ENCODE results near the gene USP17L22.
"Not testable (repeated sequence)": the region's sequence is repeated elsewhere in the genome, so short reads cannot be mapped to it uniquely, and the experiment has no call there.

The USP17L22 gene

GRCh38 chr4:9267319-9267718, at the start of gene USP17L22:
Gene USP17L22, plus strand, starts transcription at chr4:9267619. Its CDS starts 0 bp downstream, at chr4:9267619.
- not testable (repeated sequence) for DNase-seq

GRCh38 chr4:9219852-9220251, 47.6 kb upstream of the USP17L22 start, which contains the start of gene USP17L12:
Gene USP17L12, plus strand, starts transcription at chr4:9220152. Its CDS starts 0 bp downstream, at chr4:9220152.
- not testable (repeated sequence) for DNase-seq

- DNase-seq = not testable (repeated sequence)
Measured at GRCh38 chr4:9224596-9224995, 42.8 kb upstream of the USP17L22 start, which contains the start of gene USP17L13. Gene USP17L13, plus strand, starts transcription at chr4:9224896. Its CDS starts 0 bp downstream, at chr4:9224896.

GRCh38 chr4:9230249-9230648, 37.2 kb upstream of the USP17L22 start:
- not testable (repeated sequence) for DNase-seq

- not testable (repeated sequence) for DNase-seq
Measured at GRCh38 chr4:9234085-9234484, 33.3 kb upstream of the USP17L22 start, which contains the start of gene USP17L15. Gene USP17L15, plus strand, starts transcription at chr4:9234385. Its CDS starts 0 bp downstream, at chr4:9234385.

- DNase-seq = peak; percentile 2
Measured at GRCh38 chr4:9238461-9238860, 29.0 kb upstream of the USP17L22 start.

GRCh38 chr4:9243579-9243978, 23.8 kb upstream of the USP17L22 start, which contains the start of gene USP17L17:
Gene USP17L17, plus strand, starts transcription at chr4:9243879. Its CDS starts 0 bp downstream, at chr4:9243879.
- not testable (repeated sequence) for DNase-seq

GRCh38 chr4:9247953-9248680, 19.3 kb upstream of the USP17L22 start, which contains the start of gene USP17L18:
Gene USP17L18, plus strand, starts transcription at chr4:9248630. Its CDS starts 0 bp downstream, at chr4:9248630.
- DNase-seq = not testable (repeated sequence)

- DNase-seq = not testable (repeated sequence)
Measured at GRCh38 chr4:9253078-9253477, 14.3 kb upstream of the USP17L22 start, which contains the start of gene USP17L19. Gene USP17L19, plus strand, starts transcription at chr4:9253378. Its CDS starts 0 bp downstream, at chr4:9253378.

GRCh38 chr4:9257824-9258223, 9.6 kb upstream of the USP17L22 start, which contains the start of gene USP17L20:
Gene USP17L20, plus strand, starts transcription at chr4:9258124. Its CDS starts 0 bp downstream, at chr4:9258124.
- not testable (repeated sequence) for DNase-seq

- not testable (repeated sequence) for DNase-seq
Measured at GRCh38 chr4:9262572-9262971, 4.8 kb upstream of the USP17L22 start, which contains the start of gene USP17L21. Gene USP17L21, plus strand, starts transcription at chr4:9262872. Its CDS starts 0 bp downstream, at chr4:9262872.

GRCh38 chr4:9271719-9272118, 4.3 kb downstream of the USP17L22 start:
- DNase-seq = peak; percentile 0
